Progenitor cell of endocrine pancreas (in vitro differentiated cells): ENCODE results near the gene CACFD1. TPM values are rescaled to one million over a fixed set of nuclear protein-coding genes. Genes with fewer than 3 reads are reported as not detected.

ENCODE experiments used
- DNase-seq: peaks from one replicate; pipeline ENCODE4 v3.0.0; 2021; ENCODE audit warnings: low spot score; ENCODE audit not compliant: unreplicated experiment
- H3K27ac Mint-ChIP-seq: 2 replicates; pipeline ENCODE4 v1.8.0; 2021; ENCODE audit warnings: mild to moderate bottlenecking, moderate library complexity, mixed read lengths
- H3K27me3 Mint-ChIP-seq: 2 replicates; pipeline ENCODE4 v1.8.0; 2021; ENCODE audit warnings: mixed read lengths
- H3K36me3 Mint-ChIP-seq: 2 replicates; pipeline ENCODE4 v1.8.0; 2022; ENCODE audit warnings: mixed read lengths; ENCODE audit not compliant: insufficient read depth
- H3K4me1 Mint-ChIP-seq: 2 replicates; pipeline ENCODE4 v1.8.0; 2021; ENCODE audit warnings: low read depth, mixed read lengths
- H3K4me3 Mint-ChIP-seq: 2 replicates; pipeline ENCODE4 v1.8.0; 2021; ENCODE audit warnings: low read depth, mild to moderate bottlenecking, moderate library complexity, mixed read lengths
- H3K9me3 Mint-ChIP-seq: 2 replicates; pipeline ENCODE4 v1.8.0; 2021; ENCODE audit warnings: low read depth, mixed read lengths
- total RNA-seq: library from RNA; stranded (reverse); gene quantifications from 2 replicates; pipeline ENCODE4 v1.2.1, GENCODE V29; 2021
- TF ChIP-seq, protein P1 (sequence below): fragments of 200-600 bp; sonication (generic); IDR thresholded peaks from one replicate; pipeline ENCODE4 v1.5.0; 2021; ENCODE audit warnings: antibody characterized with exemption, mild to moderate bottlenecking; ENCODE audit not compliant: unreplicated experiment

Gene CACFD1
- total RNA-seq, 1 donor from 2014 or later, result 56.2 TPM

DNA sequence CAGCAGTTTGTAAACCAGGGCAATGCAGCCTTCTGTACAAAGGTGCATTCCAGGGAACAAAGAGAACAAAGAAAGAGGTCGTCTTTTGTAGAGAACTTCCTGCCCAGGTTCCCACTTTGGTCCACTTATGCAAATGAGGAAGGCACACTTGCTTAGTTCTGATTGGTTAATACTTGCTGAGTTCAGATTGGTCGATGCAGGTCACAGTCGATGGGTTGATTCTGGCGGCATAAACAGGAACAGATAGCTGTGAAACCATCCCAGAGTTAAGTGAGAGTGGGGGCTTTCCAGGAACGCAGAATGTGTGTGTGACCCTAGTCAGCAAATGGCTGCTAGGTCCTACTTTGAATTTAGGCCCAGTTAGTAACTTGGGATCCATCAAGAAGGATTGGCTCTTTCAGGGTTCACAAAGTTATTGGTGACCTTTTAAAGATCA lies 39.4 kb upstream of the CACFD1 start:
- TF ChIP-seq, protein P1, sequence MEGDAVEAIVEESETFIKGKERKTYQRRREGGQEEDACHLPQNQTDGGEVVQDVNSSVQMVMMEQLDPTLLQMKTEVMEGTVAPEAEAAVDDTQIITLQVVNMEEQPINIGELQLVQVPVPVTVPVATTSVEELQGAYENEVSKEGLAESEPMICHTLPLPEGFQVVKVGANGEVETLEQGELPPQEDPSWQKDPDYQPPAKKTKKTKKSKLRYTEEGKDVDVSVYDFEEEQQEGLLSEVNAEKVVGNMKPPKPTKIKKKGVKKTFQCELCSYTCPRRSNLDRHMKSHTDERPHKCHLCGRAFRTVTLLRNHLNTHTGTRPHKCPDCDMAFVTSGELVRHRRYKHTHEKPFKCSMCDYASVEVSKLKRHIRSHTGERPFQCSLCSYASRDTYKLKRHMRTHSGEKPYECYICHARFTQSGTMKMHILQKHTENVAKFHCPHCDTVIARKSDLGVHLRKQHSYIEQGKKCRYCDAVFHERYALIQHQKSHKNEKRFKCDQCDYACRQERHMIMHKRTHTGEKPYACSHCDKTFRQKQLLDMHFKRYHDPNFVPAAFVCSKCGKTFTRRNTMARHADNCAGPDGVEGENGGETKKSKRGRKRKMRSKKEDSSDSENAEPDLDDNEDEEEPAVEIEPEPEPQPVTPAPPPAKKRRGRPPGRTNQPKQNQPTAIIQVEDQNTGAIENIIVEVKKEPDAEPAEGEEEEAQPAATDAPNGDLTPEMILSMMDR, result no peak
- H3K4me3 Mint-ChIP-seq, result no peak overlapping the region
- peaks cover 2% of the 10 kb centered on the region for H3K36me3 Mint-ChIP-seq
- DNase-seq, result no peak
- peak overlapping the region; percentile 79 for H3K27ac Mint-ChIP-seq
- H3K27me3 Mint-ChIP-seq, result no peaks in the 10 kb centered on the region
- no peaks in the 10 kb centered on the region for H3K9me3 Mint-ChIP-seq
- peaks cover 30% of the 10 kb centered on the region for H3K4me1 Mint-ChIP-seq

DNA sequence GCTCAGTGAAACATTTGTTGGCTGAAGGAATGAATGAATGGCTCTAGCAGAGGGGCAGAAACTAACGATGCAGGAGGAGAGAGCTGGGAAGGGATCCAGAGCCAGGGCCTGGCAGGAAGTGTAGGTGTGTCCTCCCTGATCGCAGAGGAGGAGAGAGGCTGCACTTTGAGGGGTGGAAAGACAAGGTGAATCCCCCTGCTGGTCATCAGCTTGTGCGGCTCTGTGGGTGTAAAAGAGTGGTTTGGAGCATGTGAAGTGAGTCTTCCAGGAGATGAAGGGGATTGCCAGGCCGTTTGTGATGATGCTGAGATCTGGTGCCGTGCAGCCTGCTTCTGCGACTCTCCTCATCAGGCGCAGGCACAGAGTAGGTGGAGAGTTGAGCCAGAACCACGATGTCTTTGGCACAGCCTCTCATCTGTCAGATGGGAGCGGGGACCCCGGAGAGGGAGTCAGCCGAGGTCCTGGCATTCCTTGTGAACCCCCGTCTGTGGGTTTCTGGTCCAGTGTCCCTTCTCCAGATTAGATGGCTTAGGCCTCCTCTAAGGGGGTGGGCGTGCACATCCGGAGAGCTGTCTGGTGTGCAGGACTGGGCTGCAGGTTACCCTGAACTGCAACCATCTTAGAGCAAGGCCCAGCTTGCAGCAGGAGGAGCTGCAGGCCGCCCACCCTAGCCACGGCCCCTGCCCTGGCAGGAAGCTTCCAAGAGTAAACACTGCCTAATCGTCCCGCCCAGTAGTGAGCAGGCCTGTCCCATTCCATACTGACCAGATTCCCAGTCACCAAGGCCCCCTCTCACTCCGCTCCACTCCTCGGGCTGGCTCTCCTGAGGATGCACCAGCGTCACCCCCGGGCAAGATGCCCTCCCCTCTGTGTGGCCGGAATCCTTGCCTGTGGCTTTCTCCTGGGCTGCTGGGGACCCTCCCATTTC lies 37.9 kb upstream of the CACFD1 start, which contains the start of gene ADAMTS13:
Gene ADAMTS13 (plus strand): TSS at position 753 of the 928 bp plus-strand sequence. CDS start 77 bp downstream, at position 830.
- no peak for DNase-seq
- no peaks in the 10 kb centered on the region for H3K27me3 Mint-ChIP-seq
- H3K27ac Mint-ChIP-seq, result peak within 1 kb of the TSS; percentile 82
- no peak within 1 kb of the TSS for H3K4me3 Mint-ChIP-seq
- peaks cover 25% of the 10 kb centered on the region for H3K4me1 Mint-ChIP-seq
- H3K36me3 Mint-ChIP-seq, result peaks cover 2% of the 10 kb centered on the region
- TF ChIP-seq, protein P1, result peak; percentile 29
- no peaks in the 10 kb centered on the region for H3K9me3 Mint-ChIP-seq

DNA sequence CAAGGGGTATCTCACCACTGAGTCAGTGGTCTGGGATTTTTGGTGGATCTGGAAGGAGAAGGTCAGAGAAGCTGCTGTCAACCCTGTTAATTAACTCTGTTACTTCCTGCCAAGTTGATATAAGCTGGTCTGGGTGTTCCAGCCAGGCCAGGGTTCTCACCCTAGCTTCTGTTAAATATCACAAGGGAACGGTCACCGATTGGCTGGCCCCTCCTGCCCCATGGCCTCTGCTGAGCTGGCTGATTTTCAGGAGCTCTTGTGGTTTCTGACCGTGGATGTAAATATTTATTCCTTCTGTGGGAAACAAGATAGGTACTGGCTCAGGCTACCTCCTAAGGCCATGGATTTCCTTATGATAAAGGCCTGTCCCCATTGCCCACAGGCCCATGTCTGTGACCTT lies 36.6 kb upstream of the CACFD1 start:
- TF ChIP-seq, protein P1, result no peak
- peaks cover 3% of the 10 kb centered on the region for H3K27me3 Mint-ChIP-seq
- H3K4me1 Mint-ChIP-seq, result peaks cover 21% of the 10 kb centered on the region
- H3K9me3 Mint-ChIP-seq, result no peaks in the 10 kb centered on the region
- DNase-seq, result no peak
- peaks cover 3% of the 10 kb centered on the region for H3K36me3 Mint-ChIP-seq
- peak overlapping the region; percentile 34 for H3K27ac Mint-ChIP-seq
- no peak overlapping the region for H3K4me3 Mint-ChIP-seq

DNA sequence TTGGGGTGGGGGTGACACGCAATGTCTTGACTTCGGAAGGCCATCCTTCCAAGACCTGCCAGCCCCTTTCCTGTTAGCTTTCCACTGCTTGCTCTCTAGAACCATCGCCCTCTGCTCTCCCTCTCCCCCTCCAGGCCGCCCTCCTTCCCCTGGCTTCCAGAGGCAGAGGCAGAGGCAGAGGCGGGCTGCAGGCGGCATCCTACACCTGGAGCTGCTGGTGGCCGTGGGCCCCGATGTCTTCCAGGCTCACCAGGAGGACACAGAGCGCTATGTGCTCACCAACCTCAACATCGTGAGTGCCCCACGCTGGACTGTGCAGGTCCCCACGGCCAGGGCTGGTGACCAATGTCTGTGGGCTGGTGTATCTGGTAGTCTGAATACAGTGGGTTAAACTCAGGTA lies 35.6 kb upstream of the CACFD1 start:
- Mint-ChIP-seq H3K27me3 (peaks cover 3% of the 10 kb centered on the region), H3K9me3 (no peaks in the 10 kb centered on the region), H3K27ac (no peak overlapping the region), H3K4me3 (no peak overlapping the region), H3K4me1 (peaks cover 13% of the 10 kb centered on the region), H3K36me3 (peaks cover 3% of the 10 kb centered on the region)
- TF ChIP-seq, protein P1, result no peak
- DNase-seq, result no peak

DNA sequence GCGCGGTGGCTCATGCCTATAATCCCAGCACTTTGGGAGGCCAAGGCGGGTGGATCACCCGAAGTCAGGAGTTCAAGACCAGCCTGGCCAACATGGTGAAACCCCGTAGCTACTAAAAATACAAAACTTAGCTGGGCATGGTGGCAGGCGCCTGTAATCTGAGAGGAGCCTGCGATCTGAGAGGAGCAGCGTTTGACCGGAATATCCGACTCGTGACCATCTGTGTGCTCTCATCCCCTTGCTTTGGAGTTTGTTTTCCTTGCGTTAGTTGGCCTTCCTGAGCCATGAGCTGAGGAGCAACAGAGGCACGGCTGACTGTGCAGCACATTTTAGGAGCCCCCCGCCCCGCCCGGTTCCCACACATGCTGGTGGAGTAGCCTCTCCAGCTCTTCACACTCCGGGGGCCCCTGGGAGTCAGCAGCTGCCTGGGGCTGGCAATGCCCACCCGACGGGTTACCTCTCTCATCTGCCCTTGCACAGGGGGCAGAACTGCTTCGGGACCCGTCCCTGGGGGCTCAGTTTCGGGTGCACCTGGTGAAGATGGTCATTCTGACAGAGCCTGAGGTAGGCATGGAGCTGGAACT lies 34.6 kb upstream of the CACFD1 start:
- Mint-ChIP-seq H3K9me3 (no peaks in the 10 kb centered on the region), H3K4me3 (no peak overlapping the region)

More for the DNA sequence above, 34.6 kb upstream of the CACFD1 start:
- H3K36me3 Mint-ChIP-seq, result peaks cover 1% of the 10 kb centered on the region
- TF ChIP-seq, protein P1, result no peak
- H3K4me1 Mint-ChIP-seq, result peaks cover 10% of the 10 kb centered on the region
- peaks cover 7% of the 10 kb centered on the region for H3K27me3 Mint-ChIP-seq
- H3K27ac Mint-ChIP-seq, result no peak overlapping the region
- DNase-seq, result no peak
